HG02588 (cell line): ENCODE data around the gene ABLIM3.
A peak's percentile ranks its signal among the peaks of the same experiment; 100 is the strongest.

Experiments
- ATAC-seq: cut with Tn5 transposase; IDR thresholded peaks from one replicate; pipeline ENCODE4 v1.9.1; 2021; ENCODE audit warnings: mild to moderate bottlenecking, moderate library complexity; ENCODE audit not compliant: unreplicated experiment

Gene ABLIM3

DNA sequence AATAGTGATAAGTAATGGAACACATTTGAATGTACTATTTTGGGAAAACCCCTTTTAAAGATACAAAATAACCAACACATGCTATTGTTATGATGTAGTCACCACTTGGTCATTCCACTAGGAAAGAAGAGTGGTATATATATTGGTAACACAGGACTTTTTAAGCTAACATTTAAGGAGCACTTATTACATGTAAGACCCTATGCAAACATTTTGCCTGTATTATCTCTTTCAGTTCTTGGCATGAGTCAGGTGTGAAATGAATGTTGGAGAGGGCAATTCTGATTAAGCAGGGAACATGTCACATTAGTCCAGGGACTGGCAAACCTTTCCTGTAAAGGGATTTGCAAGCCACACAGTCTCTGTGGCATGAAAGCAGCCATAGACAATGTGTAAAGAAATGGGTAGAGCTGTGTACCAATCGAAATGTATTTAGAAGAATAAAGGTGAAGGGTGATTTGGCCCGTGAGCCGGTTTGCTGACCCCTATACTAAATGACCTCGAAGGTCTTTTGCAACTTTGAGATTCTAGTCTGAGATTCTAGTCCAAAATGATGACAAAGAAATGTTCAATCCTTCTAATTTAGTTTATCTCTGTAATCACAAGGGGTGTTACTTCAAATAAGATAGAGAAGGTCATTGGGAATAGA, 15.3 kb downstream of the ABLIM3 start:
- peak; percentile 55 for ATAC-seq

DNA sequence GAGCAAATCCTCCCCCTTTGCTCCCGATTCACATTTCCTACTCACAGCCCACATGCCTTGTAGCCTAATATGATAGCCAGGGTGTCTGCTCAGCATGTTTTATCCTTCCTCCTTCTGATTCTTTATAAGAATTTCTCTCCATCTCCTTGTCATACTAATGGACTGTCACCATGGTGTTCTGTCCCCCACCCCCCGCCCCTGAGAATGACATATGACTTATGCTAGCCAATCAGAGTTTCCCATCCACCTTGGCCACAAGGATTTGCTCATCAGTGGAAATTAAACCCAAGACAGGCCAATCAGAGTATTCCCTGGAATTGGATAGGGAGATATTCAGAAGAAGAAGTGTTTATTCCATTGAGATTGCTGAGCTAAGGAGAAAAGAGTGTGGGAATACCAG, 16.0 kb downstream of the ABLIM3 start:
- no peak for ATAC-seq

DNA sequence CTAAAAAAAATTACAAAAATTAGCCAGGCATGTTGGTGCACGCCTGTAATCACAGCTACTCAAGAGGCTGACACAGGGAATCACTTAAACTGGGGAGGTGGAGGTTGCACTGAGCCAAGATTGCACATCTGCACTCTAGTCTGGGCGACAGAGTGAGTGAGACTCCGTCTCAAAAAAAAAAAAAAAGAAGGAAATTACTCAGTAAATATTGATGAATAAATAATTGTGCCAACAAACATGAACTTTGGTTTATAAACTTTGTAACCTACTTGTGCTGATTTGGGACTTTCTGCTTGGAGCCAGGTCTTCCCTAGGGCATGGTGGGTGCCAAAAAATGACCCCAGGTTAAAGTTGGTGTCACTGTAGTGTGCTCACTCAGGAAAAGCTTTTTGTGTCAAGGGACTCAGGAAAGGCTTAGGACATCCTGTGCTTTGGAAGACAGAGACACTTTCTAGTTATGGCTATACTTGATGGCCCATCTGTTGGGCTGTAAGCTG, 19.0 kb downstream of the ABLIM3 start:
- ATAC-seq: no peak

DNA sequence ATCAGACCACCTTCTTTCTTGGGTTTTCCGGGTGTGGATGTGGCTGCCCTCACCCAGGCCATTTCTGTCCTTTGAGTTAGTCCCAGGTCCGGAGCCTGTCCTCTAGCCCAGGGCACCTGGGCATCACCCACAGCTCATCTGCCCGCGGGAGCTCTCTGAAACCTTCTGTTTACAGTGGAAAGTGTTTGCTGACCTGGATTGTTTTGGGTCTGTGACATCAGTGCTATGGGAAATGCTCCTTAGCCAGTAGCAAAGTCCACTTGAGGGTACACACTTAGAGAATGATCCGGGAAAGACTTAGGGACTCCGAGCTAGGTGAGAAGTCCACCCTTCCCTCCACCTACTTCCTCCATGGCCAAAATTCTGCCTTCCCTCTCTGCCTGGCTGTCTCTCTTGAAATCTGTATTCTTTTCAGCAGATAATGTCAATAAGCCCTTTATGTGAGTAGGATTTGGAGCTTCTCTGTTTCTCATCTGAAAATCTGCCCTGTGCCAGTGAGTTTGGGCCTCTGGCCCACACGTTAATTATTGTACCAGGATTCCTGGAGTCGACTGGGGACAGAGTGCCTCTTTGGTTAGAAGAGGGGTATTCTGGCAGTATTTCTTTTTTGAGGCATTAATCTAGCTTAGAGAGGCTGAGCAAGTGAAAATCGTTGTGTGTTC, 19.9 kb downstream of the ABLIM3 start:
- ATAC-seq: no peak

DNA sequence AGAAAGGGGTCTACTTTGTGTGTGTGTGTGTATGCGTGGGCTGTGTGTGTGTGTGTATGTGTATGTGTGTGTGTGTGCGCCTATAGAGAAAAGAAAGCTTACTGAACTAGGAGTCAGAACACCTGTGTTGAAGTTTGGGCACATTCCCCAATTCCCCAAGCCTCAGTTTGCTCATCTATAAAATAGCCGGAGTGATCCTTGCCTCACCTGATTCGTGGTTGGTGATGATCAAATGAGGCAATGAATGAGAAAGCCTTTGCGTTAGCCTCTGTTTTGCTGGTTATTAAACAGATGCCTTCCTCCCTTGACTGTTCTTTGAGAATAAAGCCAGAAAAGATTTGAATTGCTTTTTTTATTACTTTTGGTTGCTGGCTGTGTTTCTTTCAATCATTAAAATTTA, 20.6 kb downstream of the ABLIM3 start:
- no peak for ATAC-seq

DNA sequence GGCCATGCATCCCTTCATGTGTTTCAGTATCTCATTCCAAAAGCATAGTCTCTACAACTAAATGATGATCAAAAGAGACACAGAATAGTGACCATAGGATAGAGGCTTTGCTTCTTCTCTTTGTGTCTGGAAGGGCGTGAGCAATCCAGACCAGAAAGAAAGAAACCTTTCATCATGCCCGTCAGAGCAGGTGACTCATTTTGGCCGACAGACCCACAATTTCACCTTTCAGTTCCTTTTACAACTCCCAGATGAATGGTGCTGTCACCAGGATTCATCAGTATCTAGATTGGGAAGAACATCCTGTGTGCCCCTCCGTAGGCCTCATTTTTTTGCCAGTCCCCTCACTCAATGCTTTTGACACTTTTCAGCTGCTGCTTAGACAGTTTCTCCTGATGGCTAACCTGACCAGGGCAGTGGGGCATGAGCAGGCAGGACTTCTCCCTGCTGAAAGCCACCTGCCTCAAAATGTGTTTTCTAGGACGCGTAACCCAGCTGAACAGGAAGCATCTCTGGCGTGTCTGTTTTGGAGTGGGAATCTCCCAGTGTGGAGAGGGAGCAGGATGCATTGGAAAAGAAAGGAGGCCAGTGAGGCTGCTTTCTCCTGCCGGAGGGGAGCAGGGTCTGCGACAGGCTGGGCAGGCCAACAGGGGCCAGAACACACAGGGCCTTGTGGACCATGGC, 21.2 kb downstream of the ABLIM3 start:
- peak; percentile 75 for ATAC-seq

DNA sequence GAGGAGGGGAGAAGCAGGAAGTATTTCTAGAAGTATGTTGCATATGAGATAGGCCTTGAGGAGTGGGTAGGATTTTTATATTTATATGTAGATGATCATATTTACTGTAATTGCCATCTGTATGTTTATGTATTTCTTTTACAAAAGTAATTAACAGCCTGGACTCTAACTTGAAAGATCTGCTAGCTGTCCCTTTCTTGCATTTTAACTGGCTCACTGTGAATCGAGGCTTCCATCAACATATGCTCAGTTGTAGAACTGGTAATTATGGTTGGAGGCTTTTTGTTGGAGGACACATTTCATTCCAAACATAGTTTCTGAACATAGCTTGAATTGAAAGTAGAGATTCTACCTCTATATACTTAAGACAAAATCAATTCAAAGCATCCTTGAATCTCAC, 23.4 kb downstream of the ABLIM3 start:
- ATAC-seq: no peak

DNA sequence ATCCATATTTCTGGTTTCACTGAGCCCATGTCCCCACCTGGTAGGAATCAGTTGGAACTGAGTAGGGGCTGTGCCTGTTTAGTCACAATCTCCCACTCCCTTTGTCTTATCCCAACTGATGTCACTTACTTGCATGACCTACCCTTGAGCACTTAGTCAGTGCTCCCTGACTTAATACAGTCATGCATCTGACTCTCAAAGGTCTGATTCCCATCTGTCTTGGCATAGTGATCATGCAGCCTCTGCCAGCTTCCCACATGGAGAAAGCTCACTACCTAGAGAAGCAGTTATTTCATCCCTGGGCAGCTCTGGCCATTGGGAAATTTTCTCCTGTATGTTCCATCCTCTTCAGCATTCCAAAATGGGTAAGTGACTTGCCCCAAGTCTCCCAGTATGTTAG, 24.8 kb downstream of the ABLIM3 start:
- ATAC-seq: no peak

DNA sequence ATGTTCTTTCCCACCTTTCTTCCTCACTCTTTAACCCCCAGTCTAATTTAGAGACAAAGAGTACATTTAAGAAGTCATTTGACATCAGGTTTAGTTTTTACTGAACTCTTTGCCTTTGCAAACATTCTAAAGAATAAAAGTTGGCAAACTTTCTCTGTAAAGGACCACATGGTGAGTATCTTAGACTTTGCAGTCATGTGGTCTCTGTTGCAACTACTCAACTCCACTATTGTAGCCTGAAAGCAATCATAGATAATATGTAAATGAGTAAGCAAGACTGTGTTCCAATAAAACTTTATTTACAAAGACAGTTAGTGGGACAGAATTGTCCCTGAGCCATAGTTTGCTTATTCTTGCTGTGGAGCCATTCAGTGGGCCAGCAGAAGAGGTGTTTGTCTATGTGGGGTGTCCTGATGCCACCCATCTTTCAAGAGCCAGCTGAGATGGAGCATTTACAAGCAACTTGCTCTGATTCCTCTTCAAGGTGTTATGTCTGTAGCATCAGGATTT, 25.4 kb downstream of the ABLIM3 start:
- ATAC-seq: no peak

DNA sequence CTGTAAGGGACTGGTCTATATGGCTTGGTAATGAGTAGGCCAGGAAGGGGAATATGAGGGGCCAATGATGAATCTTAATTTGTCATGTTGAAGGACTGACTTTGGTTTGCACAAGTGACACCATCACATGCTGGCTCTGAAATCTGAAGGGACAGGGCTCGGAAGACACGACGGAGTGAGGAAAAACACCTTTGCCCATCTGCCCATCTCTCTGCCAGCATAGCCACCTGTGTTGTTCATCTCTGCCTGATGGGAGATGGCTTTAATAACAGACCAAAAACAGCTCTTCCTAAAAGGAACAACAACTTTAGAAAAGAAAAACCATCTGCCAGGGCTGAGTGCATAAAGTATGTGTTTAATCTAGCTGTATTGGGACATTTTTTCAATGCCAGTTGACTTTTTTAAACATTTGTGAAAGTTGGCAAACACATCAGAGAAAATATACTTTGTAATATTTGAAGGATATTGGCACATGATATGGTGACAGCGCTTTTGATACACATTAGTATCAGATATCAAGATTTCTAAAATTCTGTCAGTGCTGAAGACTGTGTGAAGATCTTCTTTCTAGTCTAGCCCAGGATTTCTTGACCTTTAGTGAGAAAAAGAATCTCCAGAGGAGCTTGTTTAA, 27.1 kb downstream of the ABLIM3 start:
- no peak for ATAC-seq

DNA sequence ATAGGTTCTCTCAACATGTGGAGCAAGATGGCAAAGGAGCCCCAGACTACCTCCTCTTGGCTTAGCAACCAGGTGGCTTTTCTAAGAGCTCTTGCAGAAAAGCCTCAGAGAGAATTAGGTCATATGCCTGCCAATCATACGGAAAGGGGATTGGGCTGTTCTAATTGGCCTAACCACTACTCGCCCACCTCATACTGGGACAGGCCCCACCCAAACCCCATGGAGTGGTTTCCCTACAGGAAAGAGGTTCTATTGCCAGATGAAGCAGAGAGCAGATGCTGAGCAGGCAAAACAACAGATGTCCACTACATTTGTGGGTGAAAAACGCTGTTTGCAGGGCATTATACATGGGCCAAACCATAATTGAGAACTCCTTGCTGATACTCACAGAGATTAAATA, 29.0 kb downstream of the ABLIM3 start:
- ATAC-seq: no peak

DNA sequence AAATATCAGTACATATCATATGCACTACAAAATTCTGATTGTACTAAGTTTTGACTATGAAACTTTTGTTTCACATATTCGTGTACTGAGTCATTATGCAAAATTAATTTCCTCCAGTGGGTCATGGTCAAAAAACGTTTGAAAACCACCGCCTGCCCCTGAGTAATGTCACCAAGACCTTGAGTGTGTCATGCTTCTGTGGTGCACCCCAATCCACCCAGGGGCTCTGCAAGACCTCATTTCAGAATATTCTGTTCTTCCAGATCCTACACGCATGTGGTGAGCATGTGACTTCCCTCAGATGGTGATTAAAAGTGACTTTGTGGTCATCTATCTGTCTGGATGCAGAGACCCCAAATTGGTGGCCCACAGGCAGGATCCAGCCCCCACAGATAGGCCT, 31.0 kb downstream of the ABLIM3 start:
- ATAC-seq: no peak

DNA sequence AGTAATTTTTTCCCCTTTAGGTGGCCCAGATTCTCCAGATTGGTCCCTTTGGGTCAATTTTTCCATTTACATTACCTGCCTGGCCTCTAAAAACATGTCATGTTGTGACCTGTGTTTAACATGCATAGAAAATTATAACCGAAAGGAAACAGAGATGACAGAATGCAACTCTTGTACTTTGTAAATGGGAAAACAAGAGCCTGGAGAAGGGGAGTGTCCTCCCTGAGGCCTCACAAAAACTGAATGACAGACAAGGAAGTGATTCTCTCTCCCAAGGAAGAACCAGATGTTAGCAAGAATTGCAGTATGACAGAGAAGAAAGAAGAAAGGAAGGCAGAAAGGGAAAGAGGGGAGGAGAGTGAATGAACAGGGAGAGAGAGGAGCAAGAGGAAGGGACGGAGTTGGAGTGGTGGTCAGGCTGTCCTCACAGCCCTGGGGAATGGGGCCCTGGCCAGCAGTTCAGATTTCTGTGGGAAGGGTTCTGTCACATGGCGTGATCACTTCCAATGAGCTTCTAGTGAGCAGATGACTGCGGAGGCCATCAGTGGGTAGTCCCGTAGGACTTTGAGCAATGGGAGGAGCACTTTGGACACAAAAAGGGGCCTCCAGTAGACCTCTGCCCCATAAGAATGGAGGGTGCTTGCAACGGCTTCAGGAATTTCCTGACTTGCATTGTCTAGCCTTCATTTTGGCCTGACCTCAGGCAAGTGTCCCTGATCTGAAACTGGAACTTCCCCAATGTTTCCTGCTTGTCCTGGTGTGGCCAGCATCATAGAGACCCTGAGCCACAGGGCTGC, 31.6 kb downstream of the ABLIM3 start:
- ATAC-seq: no peak

DNA sequence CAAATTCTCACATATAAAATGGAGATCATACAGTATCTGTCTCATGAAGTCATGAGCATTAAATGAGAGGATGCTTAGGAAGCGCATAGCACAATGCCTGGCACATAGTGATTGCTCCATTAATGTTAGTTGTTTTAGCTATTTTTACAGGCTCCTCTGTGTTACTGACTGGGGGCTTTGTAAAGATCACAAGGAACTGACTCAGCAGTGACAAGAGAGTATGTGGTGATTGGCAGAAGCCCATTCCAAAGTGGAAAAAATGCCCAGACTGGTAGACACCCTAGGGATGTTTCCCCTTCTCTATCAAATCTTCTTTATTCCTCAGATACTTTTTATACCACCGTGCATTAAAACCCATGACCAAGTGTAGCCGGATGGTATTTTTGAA, 33.5 kb downstream of the ABLIM3 start:
- ATAC-seq: no peak

DNA sequence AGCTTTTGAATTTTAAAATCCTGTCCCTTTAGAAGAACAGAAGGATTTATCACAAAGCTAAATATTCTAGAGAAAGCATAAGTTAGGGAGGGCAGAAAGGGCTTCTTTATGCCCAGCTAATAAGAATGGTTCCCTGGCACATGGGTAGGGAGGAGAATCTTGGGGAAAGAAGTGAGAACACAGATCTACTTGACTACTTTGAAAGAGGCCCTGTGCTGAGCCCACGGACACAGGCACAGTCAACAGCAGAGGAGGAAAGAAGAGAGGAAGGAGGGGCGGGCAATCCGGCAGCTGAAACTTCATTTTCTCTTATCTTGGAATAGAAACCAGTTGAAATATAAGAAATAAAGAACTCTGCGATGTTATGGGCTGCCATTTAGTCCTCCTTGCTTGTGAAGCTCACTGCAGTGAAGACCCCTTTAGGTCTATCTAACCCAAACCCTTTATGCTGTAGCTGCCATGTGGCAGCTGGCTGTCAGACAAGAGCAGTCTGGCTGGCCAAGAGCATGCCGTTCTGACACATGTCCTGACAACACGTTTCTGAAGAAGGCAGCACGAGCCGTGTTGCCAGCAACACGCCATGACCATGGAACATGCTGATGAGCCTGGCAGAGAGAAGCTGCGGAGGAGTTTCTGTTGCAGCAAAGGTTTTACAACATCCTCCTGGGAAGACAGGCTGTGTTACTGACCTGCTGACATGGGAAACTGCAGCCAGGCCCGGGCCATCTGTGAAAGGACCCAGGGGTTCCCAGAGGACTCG, 34.2 kb downstream of the ABLIM3 start:
- no peak for ATAC-seq

DNA sequence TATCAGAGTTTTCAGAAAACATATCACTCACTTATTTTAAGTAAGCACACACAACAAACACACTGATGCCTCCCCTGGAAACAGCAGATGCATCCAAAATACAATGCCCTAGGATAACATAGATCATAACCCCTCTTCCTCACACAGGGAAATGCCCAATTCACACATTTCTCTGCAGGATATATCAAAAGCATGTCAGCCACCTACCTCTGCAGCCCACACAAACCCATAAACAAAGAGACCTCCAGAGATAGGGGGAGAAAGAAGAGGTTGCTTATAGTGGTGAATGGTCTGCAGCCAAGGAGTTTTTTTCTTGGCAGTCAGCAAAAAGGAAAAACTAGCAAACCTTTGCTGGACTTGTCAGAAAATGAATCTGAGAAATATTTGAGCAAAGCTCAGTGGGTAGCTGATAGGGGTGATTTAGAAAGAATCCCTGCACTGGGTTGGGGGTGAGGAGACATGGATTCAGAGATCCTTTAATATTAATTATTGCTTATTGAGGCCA, 36.1 kb downstream of the ABLIM3 start:
- no peak for ATAC-seq

DNA sequence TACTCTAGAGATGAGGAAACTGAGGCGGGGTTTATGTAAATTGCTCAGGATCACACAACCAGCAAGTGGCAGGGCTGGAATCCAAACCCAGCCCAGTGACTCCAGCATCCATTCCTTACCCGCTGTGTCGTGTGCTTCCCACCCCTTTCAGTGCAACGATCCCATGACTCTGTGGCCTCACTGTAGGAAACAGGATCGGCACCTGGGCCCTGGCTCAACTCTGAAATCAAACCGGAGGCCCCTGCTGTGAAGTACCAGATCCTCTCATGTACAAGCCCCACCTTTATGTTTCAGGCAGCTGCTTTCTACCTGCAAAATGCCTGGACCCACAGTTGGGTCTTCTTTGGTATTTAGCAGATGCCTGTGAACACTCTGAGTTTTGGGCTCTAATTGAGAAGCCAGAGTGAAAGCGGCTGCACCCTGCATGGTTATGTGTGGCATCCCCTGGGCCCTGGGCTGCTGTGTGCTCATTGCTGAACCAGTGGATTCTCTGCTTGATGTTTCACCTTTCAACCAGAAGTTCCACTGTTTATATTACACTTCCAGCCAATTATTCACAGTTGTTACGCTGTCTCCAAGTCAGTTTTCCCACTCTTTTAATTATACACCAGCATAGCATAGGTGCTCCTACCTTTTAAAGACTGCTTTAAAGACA, 36.7 kb downstream of the ABLIM3 start:
- ATAC-seq: no peak

DNA sequence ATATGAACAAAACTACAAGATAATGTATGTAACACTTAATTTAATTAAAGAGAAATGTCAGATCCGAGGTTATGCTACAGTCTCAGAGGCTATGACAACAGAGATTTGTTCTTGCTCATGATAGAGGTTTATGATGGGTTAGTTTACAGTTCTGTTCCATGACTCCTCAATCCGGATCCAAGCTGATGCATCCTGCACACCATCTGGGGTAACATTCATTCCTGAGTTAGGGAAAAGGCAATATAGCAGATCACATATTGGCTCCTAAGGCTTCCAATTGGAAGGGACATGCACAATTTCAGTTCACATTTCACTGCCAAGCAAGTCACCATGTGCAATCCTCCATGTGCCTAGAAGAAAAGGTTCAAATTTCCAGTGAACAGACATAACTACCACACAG, 40.4 kb downstream of the ABLIM3 start:
- ATAC-seq: no peak

DNA sequence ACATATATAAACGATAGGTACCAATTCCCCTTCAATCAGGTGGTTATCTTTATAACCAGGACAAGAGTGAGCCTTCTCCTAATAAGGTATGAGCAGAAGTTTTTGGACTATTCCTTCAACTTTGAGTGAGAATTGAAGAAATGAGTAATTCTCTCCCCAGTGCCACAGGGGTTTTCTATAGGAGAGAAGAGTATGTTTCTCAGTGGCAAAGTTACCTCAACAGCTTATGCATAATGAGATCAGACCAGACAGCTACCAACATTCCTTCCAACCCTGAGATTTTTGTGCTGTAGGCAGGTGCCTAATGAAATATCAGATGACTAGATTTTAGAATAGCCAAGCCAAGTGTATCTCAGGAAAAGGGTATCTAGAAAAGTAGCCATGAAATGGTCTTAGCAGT, 40.9 kb downstream of the ABLIM3 start:
- ATAC-seq: no peak
